ENCODE results near the gene CTNNA1.

Gene CTNNA1

DNA sequence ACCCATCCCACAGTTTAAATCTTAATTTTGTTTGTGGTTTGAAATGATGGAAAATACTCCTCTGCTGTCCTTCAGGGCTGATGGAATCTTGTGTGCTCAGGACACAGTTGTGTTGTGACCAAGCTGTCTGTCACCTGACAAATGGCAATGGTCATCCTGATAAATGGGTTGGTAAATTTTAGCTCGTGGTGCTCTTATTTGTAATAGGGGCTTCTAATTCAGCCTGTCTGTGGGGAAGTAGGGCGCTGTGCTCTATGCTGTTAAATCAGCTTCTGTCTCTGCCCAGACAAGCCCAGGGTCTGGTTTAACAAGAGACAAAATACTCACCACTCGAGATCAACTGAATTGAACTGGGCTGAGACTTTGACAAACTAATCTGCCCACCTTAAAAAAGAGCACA, 117.4 kb downstream of the CTNNA1 start:
- H3K27me3 ChIP-seq (replicated peaks; ENCODE audit: control insufficient read depth, insufficient read depth, low read length), result no peaks in the 10 kb centered on the region
- no peaks in the 10 kb centered on the region for H3K36me3 ChIP-seq (ENCODE audit: control insufficient read depth, insufficient read depth, low read length)
- no peak overlapping the region for H3K4me3 ChIP-seq (replicated peaks; ENCODE audit: low read depth, low read length)
- TF ChIP-seq, protein P1, sequence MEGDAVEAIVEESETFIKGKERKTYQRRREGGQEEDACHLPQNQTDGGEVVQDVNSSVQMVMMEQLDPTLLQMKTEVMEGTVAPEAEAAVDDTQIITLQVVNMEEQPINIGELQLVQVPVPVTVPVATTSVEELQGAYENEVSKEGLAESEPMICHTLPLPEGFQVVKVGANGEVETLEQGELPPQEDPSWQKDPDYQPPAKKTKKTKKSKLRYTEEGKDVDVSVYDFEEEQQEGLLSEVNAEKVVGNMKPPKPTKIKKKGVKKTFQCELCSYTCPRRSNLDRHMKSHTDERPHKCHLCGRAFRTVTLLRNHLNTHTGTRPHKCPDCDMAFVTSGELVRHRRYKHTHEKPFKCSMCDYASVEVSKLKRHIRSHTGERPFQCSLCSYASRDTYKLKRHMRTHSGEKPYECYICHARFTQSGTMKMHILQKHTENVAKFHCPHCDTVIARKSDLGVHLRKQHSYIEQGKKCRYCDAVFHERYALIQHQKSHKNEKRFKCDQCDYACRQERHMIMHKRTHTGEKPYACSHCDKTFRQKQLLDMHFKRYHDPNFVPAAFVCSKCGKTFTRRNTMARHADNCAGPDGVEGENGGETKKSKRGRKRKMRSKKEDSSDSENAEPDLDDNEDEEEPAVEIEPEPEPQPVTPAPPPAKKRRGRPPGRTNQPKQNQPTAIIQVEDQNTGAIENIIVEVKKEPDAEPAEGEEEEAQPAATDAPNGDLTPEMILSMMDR (IDR thresholded peaks at IDR 0.05; ENCODE audit: insufficient read depth, low read length, poor library complexity, severe bottlenecking), result no peak
- no peak for DNase-seq (ENCODE audit: extremely low read depth, insufficient read length)

DNA sequence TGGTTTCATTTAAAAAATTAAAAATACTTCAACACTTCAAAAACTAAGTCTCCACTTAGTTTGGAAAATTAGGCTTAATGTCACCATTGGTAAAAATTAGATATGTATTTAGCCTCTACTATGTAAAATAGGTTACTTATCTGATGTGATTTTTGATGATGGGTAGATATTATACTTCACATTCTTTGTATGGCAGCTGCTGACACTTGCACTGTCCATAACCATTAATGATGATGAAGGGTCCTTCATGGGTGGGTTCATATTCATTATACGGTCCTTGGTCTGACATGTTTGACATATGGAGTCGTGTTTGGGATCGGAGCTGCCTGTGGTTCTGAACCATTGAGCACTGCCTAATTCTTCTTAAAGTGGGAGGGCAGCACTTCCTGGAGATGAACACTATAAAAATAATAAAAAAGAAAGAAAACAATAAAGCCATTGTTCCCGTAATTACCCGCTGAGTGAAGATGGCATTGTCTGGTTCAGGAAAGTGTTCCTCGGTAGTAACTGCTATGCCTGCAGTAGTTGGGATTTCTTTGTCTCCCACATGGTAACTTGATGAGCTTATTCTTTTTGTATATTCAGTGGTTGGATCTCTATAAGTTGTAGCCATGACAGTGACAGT, 119.7 kb downstream of the CTNNA1 start:
- Histone ChIP-seq H3K27me3 (replicated peaks; ENCODE audit: control insufficient read depth, insufficient read depth, low read length) (no peaks in the 10 kb centered on the region), H3K36me3 (ENCODE audit: control insufficient read depth, insufficient read depth, low read length) (no peaks in the 10 kb centered on the region), H3K4me3 (replicated peaks; ENCODE audit: low read depth, low read length) (no peak overlapping the region)
- no peak for DNase-seq (ENCODE audit: extremely low read depth, insufficient read length)
- TF ChIP-seq, protein P1 (IDR thresholded peaks at IDR 0.05; ENCODE audit: insufficient read depth, low read length, poor library complexity, severe bottlenecking), result no peak

DNA sequence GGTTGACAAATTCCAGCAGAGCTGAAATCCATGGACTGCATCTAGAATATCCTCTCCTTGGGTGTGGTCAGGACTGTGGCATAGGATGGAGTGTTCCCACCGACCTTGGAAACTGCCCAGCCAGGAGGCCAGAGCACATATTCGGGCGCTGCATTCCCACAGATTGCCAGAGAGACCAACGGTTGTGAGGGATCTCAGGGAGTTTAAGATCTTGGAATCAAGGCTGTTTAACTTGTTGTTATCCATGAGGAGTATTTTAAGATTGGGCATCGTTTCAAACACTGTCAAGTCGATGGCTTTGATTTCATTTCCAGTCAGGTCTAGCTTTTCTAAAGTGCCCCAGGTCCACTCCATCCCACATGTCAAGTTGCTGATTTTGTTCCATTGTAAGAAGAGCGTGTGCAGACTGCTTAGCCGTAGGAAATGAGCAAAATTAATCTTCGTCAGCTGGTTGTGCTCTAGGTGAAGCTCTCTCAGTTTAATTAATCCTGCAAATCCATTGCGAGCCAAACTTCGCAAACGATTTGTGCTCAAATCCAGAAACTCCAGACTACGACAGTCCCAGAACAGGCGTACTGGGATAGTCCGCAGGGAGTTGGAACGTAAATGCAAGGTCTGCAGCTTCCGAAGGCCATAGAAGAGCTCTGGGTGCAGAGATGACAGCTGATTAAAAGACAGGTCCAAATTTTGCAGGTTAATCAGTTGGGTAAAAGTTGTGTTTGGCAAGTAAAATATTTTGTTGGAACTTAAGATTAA, 120.4 kb downstream of the CTNNA1 start:
- DNase-seq (ENCODE audit: extremely low read depth, insufficient read length), result no peak
- Histone ChIP-seq H3K4me3 (replicated peaks; ENCODE audit: low read depth, low read length) (no peak overlapping the region), H3K27me3 (replicated peaks; ENCODE audit: control insufficient read depth, insufficient read depth, low read length) (no peaks in the 10 kb centered on the region), H3K36me3 (ENCODE audit: control insufficient read depth, insufficient read depth, low read length) (no peaks in the 10 kb centered on the region)
- TF ChIP-seq, protein P1 (IDR thresholded peaks at IDR 0.05; ENCODE audit: insufficient read depth, low read length, poor library complexity, severe bottlenecking), result no peak

DNA sequence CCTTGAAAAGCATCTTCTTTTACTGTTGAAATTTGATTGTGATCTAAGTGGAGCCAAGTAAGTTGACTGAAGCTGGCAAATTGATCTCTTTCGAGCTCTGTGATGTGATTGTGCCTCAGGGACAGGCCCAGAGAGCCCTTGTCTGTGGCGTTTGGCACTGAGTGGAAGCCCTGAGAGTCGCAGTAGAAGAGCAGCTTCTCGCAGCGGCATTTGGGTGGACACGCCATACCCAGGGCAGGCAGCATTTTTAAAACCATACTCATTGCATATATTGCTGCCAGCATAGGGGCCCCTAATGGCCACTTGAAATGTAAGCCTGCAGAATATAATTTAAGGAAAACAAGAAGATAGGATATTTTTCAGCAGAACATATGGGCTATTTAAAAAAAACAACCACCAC, 121.0 kb downstream of the CTNNA1 start:
- Histone ChIP-seq H3K27me3 (replicated peaks; ENCODE audit: control insufficient read depth, insufficient read depth, low read length) (no peaks in the 10 kb centered on the region), H3K4me3 (replicated peaks; ENCODE audit: low read depth, low read length) (no peak overlapping the region), H3K36me3 (ENCODE audit: control insufficient read depth, insufficient read depth, low read length) (no peaks in the 10 kb centered on the region)
- TF ChIP-seq, protein P1 (IDR thresholded peaks at IDR 0.05; ENCODE audit: insufficient read depth, low read length, poor library complexity, severe bottlenecking), result no peak
- DNase-seq (ENCODE audit: extremely low read depth, insufficient read length), result no peak

DNA sequence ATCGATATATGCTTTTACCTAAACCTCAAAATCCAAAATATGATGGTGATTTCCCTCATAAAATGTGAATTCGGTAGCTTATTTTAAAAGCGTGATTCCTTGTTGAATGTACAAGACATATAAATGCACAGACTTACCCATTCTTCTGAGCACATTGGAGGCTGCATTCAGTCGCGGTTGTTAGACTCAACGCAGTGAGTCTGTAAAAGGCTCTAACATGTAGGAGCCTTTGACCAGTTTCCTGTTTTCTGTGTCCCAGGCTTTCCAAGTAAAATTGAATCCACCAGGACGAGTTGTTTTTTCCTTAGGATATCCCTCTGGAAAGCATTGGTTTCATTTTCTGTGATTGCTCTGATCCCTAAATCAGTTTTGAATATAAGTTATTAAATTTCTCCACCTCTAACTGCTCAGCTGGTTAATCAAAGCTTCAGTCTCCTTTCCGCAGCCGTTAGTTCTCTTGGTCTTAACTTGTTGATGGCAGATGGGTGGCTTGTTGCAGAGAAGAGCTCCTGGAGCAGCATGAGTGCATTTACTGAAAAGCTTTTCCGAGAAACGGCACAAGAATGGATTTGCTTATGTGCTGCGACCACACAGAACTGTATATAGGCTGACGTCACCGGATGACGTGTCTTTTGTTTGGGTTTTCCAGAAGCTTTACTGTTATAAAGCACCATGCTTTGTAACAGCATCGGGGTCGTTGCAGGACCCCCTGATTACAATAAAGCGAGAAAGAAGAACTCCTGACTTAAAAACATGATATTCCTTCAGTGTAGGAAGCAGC, 121.7 kb downstream of the CTNNA1 start, which contains the start of gene LRRTM2:
TSS of gene LRRTM2 (minus strand) at position 565 of the 781 bp plus-strand sequence. CDS start at position 141, 424 bp downstream.
- no peak for DNase-seq (ENCODE audit: extremely low read depth, insufficient read length)
- no peak within 1 kb of the TSS for H3K4me3 ChIP-seq (replicated peaks; ENCODE audit: low read depth, low read length)
- no peaks in the 10 kb centered on the region for H3K27me3 ChIP-seq (replicated peaks; ENCODE audit: control insufficient read depth, insufficient read depth, low read length)
- no peaks in the 10 kb centered on the region for H3K36me3 ChIP-seq (ENCODE audit: control insufficient read depth, insufficient read depth, low read length)
- TF ChIP-seq, protein P1 (IDR thresholded peaks at IDR 0.05; ENCODE audit: insufficient read depth, low read length, poor library complexity, severe bottlenecking), result no peak

Data from GM06990 (cell line).